GM12873 (cell line): Measurements from ENCODE around the gene RAI1.
A peak's percentile ranks its signal among the peaks of the same experiment; 100 is the strongest.

ENCODE experiments used
- CTCF ChIP-seq: IDR thresholded peaks from 2 replicates; pipeline ENCODE4 v1.5.1; 2012; ENCODE audit warnings: low read depth, mild to moderate bottlenecking, moderate library complexity, low read length, control low read depth; ENCODE audit not compliant: insufficient read depth; ENCODE audit errors: missing control alignments

RAI1 gene

GRCh38 chr17:17681187-17681743 is at the start of gene RAI1:
Gene RAI1, plus strand, starts transcription at chr17:17681458. Its CDS starts 111,491 bp downstream, at chr17:17792949.
- peak; percentile 63 for TF ChIP-seq CTCF

DNA sequence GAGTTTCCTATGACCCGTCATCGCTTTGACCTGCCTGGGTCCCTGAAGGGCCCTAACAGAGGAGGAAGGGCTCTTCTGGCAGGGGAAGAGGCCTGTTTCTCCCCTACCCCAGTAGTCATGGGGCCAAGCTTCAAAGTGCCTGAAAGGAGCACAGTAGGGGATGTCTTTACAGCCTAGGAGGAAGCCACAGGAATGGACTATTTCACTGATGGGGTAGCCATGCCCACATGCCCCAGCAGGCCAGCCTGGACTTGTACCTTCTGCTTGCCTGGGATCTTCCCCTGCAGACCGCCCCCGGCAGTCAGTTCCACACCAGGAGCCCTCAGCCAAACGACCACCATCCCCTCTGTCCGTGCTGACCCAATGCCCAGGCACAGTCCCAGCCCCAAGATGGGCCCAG is 47.9 kb upstream of the RAI1 start:
- no peak for TF ChIP-seq CTCF

DNA sequence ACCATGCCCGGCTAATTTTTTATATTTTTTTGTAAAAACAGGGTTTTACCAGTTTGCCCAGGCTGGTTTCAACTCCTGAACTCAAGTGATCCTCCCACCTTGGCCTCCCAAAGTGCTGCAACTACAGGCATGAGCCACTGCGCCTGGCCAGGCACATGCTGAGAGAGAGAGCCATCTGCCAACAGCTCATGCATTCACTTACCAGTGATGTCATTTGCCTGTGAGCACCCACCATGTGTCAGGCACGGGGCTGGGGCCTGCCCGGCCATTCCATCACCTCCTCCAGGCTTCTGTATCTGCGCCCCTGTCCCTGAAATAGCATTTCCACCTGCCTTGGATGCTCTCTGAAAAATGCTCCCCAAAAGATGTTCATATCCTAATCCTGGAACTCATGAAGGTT is 46.1 kb upstream of the RAI1 start:
- no peak for TF ChIP-seq CTCF

DNA sequence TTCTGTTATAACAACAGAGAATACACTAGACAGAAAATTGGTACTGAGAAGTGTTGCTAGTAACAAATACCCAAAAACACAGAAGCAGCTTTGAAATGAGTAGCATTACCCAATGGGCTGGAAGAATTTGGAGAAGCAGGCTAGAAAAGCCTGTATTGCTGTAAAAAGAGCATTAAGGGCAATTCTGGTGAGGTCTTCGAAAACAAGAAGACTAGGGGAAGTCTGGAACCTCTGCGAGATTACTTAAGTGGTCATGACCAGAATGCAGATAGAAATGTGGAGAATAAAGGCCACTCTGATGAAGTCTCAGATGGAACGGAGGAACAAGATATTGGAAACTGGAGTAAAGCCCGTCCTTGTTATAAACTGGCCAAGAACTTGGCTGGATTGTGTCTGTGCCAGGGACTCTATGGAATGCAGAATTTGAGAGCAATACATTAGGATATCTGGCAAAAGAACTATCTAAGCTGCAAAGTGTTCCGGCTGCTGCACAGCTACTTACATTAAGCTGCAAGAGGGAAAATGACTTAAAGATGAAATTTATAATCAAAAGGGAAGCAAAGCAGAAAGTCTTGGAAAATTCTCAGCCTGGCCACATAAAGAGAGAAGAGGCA is 44.9 kb upstream of the RAI1 start:
- no peak for TF ChIP-seq CTCF

- TF ChIP-seq CTCF: no peak
Measured at GRCh38 chr17:17638467-17638866, 42.8 kb upstream of the RAI1 start.

- peak; percentile 90 for TF ChIP-seq CTCF
Measured at GRCh38 chr17:17641621-17642409, 39.4 kb upstream of the RAI1 start.

DNA sequence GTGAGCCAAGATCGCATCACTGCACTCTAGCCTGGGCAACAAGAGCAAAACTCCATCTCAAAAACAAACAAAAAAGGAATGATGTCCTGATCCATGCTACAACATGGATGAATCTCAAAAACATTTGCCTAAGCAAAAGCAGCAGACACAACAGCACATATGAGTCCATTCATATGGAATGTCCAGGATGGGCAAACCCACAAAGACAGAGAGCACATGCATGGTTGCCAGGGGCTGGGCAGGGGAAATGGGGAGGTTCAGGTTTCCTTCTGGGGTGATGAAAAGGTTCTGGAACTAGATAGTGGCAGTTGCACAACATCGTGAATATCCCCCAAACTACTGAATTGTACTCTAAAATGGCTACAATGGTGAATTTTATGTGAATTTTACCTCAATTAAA is 35.3 kb upstream of the RAI1 start:
- no peak for TF ChIP-seq CTCF
